Liver (tissue), 9 donors: ENCODE measurements around the gene TRIO. TPM values are rescaled to one million over a fixed set of nuclear protein-coding genes. Genes with fewer than 3 reads are reported as not detected.

Experiments
- DNase-seq: peaks from one replicate; pipeline ENCODE4 v3.0.0-alpha.2; 2017; ENCODE audit warnings: low spot score
- H3K27ac ChIP-seq, 2 donors: one replicate each; pipeline ENCODE4 v1.7.0; 2013; ENCODE audit warnings: inconsistent platforms in 2 of 2, low read length in 2 of 2, control low read depth in 1 of 2, low read depth in 1 of 2, mild to moderate bottlenecking in 1 of 2
- H3K27me3 ChIP-seq, 4 donors: one replicate each; pipeline versions ENCODE4 v1.6.1 to v1.7.0; 2013; ENCODE audit warnings: low read length in 3 of 4, inconsistent platforms in 1 of 4, mild to moderate bottlenecking in 1 of 4, moderate library complexity in 1 of 4; ENCODE audit not compliant: control insufficient read depth in 4 of 4, insufficient read depth in 4 of 4
- H3K36me3 ChIP-seq, 4 donors: one replicate each; pipeline versions ENCODE4 v1.6.1 to v1.7.0; 2013; ENCODE audit warnings: low read length in 3 of 4, mild to moderate bottlenecking in 3 of 4, low read depth in 1 of 4, moderate library complexity in 1 of 4; ENCODE audit not compliant: control insufficient read depth in 4 of 4, insufficient read depth in 3 of 4
- H3K4me1 ChIP-seq, 4 donors: one replicate each; pipeline versions ENCODE4 v1.6.1 to v1.7.0; 2013; ENCODE audit warnings: low read length in 3 of 4, mild to moderate bottlenecking in 3 of 4, moderate library complexity in 1 of 4; ENCODE audit not compliant: control insufficient read depth in 4 of 4, insufficient read depth in 4 of 4
- H3K4me3 ChIP-seq, 3 donors: one replicate each; pipeline versions ENCODE4 v1.6.1 to v1.7.0; 2013; ENCODE audit warnings: low read length in 3 of 3, control low read depth in 1 of 3, low read depth in 1 of 3, mild to moderate bottlenecking in 1 of 3
- H3K9ac ChIP-seq, 2 donors: one replicate each; pipeline ENCODE4 v1.7.0; 2013; ENCODE audit warnings: low read length in 2 of 2, mild to moderate bottlenecking in 2 of 2, moderate library complexity in 2 of 2, control low read depth in 1 of 2, low read depth in 1 of 2
- H3K9me3 ChIP-seq, 4 donors: one replicate each; pipeline versions ENCODE4 v1.6.1 to v1.7.0; 2013; ENCODE audit warnings: low read length in 3 of 4; ENCODE audit not compliant: control insufficient read depth in 4 of 4
- HNF4A ChIP-seq, 2 donors: conservative IDR thresholded peaks; 2 replicates each; pipeline ENCODE4 v1.6.1; 2016; ENCODE audit warnings: antibody characterized with exemption in 2 of 2, mild to moderate bottlenecking in 2 of 2
- RAD21 ChIP-seq, 2 donors: IDR thresholded peaks; 2 replicates each; pipeline ENCODE4 v1.6.1; 2016; ENCODE audit warnings: antibody characterized with exemption in 2 of 2, mild to moderate bottlenecking in 2 of 2
- REST ChIP-seq: IDR thresholded peaks from 2 replicates; pipeline ENCODE4 v1.6.1; 2016; ENCODE audit warnings: antibody characterized with exemption, mild to moderate bottlenecking
- YY1 ChIP-seq: IDR thresholded peaks from 2 replicates; pipeline ENCODE4 v1.6.1; 2016; ENCODE audit warnings: antibody characterized with exemption, mild to moderate bottlenecking
- WGBS: extraction: QIAGEN DNeasy Blood & Tissue Kit; methylation state at CpG from one replicate; pipeline ENCODE4 v1.1.7; 2013; 5-methylcytosine and 5-hydroxymethylcytosine counted together
- polyA plus RNA-seq, 2 donors: library from polyadenylated mRNA; stranded (reverse) in 1 of 2; unstranded in 1 of 2; fragments of 200-250 nt in 1 of 2; fragments of >200 nt in 1 of 2; fragmentation: Nextera tagmentation in 1 of 2; extraction: Ambion mirVana in 1 of 2; gene quantifications; one replicate each; pipeline versions ENCODE4 v1.2.1 to v1.2.3, GENCODE V29; 2013 to 2015
- total RNA-seq, 2 donors: library from RNA; depleted of rRNA; stranded (reverse); fragments of >200 nt; gene quantifications; one replicate each; pipeline ENCODE4 v1.2.3, GENCODE V29; 2014
- TF ChIP-seq, protein P1 (sequence below): fragments of 150-350 bp; IDR thresholded peaks from 2 replicates; pipeline ENCODE4 v1.5.1; 2017; ENCODE audit warnings: improper control_type of control experiment, low read depth, low read length; ENCODE audit not compliant: missing input control
- donor health status: healthy.
- donor health status: healthy.
- donor health status: healthy.
- donor health status: healthy.
- donor health status: healthy.

Gene TRIO
- total and polyA plus RNA-seq, 4 donors = 8.5 to 86.2 (median 16.0) TPM

GRCh38 chr5:14364096-14364495 lies 221.0 kb downstream of the TRIO start:
- Histone ChIP-seq H3K4me1 (no peaks in the 10 kb centered on the region), H3K4me3 (no peak overlapping the region), H3K9ac (no peak overlapping the region), H3K9me3 (no peaks in the 10 kb centered on the region), H3K36me3 (peaks cover 8 to 75% (median 50%) of the 10 kb centered on the region in 4 donors), H3K27me3 (no peaks in the 10 kb centered on the region), H3K27ac (no peak overlapping the region)
- no peak for DNase-seq
- TF ChIP-seq REST = no peak
- TF ChIP-seq RAD21 (IDR thresholded peaks at IDR 0.05) = peak in 1 of 2 donors; percentile 10
- no peak for TF ChIP-seq HNF4A (conservative IDR thresholded peaks at IDR 0.05)
- 86% methylated on average over 1 of the region's 1 CpG for WGBS

- TF ChIP-seq RAD21 (IDR thresholded peaks at IDR 0.05) (peak in 1 of 2 donors; percentile 65), YY1 (no peak)
- TF ChIP-seq, protein P1, sequence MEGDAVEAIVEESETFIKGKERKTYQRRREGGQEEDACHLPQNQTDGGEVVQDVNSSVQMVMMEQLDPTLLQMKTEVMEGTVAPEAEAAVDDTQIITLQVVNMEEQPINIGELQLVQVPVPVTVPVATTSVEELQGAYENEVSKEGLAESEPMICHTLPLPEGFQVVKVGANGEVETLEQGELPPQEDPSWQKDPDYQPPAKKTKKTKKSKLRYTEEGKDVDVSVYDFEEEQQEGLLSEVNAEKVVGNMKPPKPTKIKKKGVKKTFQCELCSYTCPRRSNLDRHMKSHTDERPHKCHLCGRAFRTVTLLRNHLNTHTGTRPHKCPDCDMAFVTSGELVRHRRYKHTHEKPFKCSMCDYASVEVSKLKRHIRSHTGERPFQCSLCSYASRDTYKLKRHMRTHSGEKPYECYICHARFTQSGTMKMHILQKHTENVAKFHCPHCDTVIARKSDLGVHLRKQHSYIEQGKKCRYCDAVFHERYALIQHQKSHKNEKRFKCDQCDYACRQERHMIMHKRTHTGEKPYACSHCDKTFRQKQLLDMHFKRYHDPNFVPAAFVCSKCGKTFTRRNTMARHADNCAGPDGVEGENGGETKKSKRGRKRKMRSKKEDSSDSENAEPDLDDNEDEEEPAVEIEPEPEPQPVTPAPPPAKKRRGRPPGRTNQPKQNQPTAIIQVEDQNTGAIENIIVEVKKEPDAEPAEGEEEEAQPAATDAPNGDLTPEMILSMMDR = peak; percentile 37
- Histone ChIP-seq H3K27ac (no peak overlapping the region), H3K4me1 (no peaks in the 10 kb centered on the region), H3K9me3 (no peaks in the 10 kb centered on the region), H3K4me3 (no peak overlapping the region), H3K9ac (no peak overlapping the region), H3K36me3 (peaks cover 12 to 75% (median 51%) of the 10 kb centered on the region in 4 donors), H3K27me3 (no peaks in the 10 kb centered on the region)
- WGBS = 90% methylated on average over 12 of the region's 12 CpGs
- no peak for DNase-seq
Observed at GRCh38 chr5:14364576-14365472, 221.7 kb downstream of the TRIO start.

DNA sequence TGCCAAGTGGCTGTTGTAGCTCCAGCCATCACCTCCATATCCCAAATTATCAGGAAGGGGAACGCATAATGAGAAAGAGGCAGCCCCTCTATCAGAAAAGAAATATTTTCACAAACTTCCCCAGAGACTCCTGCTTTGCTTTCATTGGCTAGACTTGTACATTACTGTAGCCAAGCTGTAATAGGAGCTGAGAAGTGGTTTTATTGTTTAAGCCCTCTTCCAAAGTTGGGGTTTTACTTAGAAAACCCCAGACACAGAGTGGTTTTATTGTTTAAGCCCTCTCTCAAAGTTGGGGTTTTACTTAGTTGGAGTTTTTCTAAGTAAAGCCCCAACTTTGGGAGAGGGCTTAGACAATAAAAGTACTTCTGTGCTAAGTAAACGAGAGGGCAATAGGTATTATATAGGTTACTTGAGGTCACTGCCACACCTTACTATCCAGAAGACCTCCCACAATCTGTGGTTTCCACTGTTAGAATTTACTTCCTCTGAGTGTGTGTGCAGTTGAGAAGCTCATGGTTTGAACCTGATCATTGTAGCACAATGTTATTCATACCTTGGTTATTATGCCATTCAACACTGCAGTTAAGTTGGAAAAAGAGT lies 222.8 kb downstream of the TRIO start:
- Histone ChIP-seq H3K4me1 (no peaks in the 10 kb centered on the region), H3K9me3 (no peaks in the 10 kb centered on the region), H3K27me3 (no peaks in the 10 kb centered on the region), H3K4me3 (no peak overlapping the region), H3K27ac (no peak overlapping the region), H3K36me3 (peaks cover 14 to 73% (median 57%) of the 10 kb centered on the region in 4 donors), H3K9ac (no peak overlapping the region)
- TF ChIP-seq RAD21 (IDR thresholded peaks at IDR 0.05) = no peak
- WGBS = 83% methylated on average over 2 of the region's 2 CpGs
- no peak for DNase-seq
